GM19324 (cell line): ENCODE results near the gene NXNL1.

Experiments
- ATAC-seq: cut with Tn5 transposase; IDR thresholded peaks from one replicate; pipeline ENCODE4 v1.9.1; 2021; ENCODE audit warnings: mild to moderate bottlenecking, moderate library complexity; ENCODE audit not compliant: unreplicated experiment, low FRiP score

Gene NXNL1

DNA sequence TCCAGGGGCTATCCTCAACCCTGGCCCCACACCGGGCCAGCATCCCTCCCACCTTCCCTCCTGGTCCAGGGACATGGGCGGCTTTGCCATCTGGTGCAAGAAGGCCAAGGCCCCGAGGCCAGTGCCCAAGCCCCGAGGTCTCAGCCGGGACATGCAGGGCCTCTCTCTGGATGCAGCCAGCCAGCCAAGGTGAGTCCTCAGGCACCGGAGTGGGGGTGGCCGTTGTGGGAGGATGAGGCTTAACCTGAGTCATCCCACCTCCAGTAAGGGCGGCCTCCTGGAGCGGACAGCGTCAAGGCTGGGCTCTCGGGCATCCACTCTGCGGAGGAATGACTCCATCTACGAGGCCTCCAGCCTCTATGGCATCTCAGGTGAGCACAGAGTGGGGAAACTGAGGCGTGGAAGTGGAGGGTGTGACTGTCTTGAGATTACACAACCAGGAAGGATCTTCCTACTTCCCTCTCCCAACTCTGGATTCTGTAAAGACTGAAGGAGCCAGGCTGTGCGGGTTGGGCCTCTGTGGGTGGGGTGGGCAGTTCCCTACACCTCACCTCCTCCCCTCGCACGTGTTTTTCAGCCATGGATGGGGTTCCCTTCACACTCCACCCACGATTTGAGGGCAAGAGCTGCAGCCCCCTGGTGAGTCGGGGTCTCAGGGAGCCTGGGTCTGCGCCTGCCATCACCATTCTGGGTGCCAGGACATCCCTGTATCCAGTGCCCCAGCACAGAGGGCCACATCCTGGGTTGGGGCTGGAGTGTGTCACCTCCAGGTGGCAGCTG, 37.1 kb downstream of the NXNL1 start:
- no peak for ATAC-seq

DNA sequence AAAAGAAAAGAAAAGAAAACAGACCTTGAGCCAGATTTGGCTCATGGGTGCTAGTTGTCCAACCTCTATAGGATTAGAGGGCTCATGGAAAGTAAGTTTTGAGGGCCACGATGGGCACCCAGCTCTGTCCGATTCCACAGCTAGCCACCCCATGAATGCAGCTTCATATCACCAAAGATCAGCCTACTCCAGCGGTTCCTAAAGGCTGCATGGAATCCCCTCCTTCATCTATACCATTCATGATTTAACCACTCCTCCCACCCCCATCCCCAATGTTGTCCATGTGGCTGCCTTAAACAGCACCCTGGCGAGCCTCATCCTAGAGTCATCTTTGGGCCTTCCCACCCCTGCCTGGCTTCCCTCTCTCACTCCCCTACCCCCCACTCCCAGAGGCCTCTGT, 38.8 kb downstream of the NXNL1 start:
- no peak for ATAC-seq

DNA sequence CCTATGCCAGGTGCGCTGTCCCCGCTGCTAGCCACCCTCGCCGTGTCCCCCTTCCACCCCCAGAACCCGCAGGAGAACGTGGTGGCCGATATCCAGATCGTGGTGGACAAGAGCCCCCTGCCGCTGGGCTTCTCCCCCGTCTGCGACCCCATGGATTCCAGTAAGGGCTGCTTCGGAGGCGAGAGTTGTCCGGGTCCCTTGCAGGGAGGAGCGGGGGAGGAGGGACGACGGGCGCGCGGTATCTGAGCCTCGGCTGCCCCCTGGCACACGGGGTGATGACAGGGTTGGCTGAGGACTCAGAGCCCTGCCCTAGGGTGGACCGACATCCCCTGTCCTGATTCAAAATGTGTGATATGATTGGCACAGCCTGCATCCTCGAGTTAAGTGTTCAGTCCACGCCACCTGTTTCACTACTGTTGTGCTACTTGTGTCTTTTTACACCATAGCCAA, 40.2 kb downstream of the NXNL1 start:
- ATAC-seq, result peak; percentile 14

DNA sequence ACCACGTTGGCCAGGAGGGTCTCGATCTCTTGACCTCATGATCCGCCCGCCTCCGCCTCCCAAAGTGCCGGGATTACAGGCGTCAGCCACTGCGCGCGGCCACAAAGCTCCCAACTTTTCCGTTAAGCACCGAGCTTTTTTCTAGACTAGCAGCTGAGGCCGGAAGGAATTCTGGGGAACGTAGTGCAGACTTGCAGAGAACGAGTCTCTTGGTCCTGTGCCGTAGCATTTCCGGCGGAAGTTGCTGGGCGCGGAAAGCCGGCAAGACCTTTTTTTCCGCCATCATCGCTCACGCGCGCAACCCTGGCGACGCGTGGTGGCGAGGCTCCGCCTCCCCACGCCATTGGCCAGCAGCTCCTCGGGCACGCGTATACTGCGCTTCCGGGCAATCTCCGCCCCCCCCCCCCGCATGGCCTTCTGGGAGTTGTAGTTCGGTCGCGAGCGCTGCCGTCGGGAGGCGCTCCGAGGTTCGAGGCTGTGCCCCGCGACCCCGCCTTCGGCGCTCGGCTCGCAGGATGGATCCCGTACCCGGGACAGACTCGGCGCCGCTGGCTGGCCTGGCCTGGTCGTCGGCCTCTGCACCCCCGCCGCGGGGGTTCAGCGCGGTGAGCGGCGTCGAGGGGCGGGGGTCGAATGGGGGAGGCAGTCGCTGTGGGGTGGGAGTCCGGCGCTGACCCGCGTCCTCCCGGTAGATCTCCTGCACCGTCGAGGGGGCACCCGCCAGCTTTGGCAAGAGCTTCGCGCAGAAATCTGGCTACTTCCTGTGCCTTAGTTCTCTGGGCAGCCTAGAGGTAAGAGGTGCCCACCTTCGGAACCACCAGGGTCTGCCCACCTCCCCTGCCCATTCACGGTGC, 40.9 kb downstream of the NXNL1 start, which contains the start of gene MVB12A:
MVB12A (plus strand) TSS at position 427 of the 854 bp plus-strand sequence; CDS start at position 516, 89 bp downstream.
- peak; percentile 96 for ATAC-seq

DNA sequence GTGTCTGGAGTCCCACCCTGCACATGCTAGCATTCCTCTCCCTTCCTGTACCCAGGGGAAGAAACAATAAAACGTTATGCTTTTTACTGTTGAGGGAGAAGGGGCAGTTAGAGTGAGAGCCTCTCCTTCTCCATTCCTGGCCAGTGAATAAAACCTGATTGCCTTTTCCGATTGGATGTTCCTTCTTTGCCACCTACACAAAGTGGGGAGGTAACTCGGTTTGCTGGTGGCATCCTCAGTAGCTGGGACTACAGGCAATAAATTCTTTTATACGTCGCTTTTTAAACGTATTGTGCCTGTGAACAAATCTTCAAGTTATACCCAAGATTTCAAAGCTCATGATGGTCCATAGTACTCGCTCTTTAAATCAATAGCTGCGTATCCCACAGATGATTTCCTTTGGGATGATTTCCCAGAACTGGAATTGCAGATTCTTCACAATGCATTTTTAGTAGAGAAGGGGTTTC, 41.5 kb downstream of the NXNL1 start:
- ATAC-seq, result no peak

DNA sequence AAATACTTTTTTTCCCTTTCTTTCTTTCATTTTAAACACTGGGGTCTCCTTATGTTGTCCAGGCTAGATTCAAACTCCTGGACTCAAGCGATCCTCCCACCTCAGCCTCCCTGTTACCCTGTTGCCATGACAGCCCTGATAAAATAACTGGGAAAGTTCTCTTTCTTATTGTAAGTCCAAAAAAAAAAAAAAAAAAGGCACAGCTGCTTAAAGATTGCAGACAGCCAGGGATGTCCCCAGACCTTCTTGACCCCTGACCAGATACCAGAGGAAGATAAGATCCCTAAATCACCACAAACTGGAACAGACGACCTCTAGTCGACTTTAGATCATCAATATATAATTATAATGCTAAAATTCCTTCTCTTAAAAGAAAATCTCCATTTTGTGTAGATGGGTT, 42.0 kb downstream of the NXNL1 start:
- no peak for ATAC-seq

DNA sequence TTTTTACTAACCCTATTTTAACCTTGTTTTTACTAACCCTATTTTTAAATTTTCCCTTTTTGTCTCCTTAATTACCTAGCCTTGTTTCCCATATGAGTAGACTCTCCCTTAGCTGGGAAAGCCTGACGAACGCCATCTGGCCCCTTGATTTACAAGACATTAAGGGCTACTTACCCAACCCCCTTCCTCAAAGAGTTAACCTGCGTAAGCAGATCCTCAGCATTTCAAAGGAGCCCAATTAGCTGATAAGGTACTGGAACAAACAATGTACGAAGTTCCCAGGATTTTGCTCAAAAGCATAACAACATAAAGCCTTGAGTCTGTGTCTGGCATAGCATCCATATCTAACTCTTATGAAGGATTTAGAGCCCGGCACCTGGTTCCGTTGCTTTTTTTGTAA, 45.6 kb downstream of the NXNL1 start:
- ATAC-seq, result no peak

DNA sequence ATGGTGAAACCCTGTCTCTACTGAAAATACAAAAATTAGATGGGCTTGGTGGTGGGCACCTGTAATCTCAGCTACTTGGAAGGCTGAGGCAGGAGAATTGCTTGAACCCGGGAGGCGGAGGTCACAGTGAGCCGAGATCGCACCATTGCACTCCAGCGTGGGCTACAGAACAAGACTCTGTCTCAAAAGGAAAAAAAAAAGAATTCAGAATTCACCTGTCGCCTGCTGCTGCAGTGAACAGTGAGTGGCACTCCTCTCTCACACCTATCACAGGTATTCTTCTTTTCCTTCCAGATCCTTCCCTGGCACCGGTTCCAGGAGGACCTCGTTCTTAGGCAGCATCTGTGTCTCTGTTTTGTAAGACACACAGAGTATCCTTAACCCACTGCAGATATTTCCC, 46.6 kb downstream of the NXNL1 start:
- ATAC-seq, result no peak

DNA sequence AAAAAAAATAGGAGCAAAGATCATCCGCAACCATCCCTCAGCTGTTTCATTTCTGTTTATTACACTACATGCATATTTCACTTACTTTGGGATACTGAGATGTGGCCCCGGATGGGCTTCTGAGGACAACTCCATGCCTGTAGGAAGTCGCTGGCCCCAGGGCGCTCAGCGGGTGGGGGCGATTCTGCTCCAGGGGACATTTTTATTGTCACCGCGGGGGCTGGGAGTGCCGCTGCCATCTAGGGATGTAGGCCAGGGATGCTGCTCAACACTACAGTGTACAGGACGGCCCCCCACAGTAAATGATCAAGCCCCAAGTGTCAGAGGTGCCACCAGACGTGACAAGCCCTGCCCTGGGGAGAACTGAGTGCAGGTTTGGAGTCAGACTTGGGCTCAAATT, 48.9 kb downstream of the NXNL1 start:
- no peak for ATAC-seq

DNA sequence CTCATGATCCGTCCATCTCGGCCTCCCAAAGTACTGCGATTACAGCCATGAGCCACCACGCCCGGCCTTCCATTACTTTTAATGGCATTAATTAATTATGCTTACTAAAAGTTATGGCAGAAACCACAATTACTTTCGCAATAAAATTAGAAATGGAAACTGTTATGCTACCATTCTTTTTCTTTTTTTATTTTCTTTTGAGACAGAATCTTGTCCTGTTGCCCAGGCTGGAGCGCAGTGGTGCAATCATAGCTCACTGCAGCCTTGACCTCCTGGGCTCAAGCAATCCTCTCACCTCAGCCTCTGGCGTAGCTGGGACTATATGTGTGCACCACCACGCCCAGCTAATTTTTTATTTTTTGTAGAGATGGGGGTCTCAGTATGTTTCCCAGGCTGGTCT, 50.7 kb downstream of the NXNL1 start:
- ATAC-seq, result no peak

DNA sequence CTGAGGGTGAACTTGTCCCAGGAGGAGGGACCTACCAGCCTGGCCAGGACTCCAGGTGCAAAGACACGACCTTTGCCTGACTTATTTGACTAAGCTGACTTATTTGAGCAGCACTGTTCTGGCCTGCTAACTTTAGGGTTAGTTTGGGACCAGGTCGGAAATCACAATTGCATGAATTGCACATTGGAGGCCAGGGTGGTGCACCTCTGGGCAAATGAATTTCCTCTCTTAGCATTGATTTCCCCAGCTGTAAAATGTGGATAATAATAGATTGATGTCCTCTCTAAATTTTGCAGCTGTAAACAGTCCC, 53.9 kb downstream of the NXNL1 start:
- no peak for ATAC-seq

DNA sequence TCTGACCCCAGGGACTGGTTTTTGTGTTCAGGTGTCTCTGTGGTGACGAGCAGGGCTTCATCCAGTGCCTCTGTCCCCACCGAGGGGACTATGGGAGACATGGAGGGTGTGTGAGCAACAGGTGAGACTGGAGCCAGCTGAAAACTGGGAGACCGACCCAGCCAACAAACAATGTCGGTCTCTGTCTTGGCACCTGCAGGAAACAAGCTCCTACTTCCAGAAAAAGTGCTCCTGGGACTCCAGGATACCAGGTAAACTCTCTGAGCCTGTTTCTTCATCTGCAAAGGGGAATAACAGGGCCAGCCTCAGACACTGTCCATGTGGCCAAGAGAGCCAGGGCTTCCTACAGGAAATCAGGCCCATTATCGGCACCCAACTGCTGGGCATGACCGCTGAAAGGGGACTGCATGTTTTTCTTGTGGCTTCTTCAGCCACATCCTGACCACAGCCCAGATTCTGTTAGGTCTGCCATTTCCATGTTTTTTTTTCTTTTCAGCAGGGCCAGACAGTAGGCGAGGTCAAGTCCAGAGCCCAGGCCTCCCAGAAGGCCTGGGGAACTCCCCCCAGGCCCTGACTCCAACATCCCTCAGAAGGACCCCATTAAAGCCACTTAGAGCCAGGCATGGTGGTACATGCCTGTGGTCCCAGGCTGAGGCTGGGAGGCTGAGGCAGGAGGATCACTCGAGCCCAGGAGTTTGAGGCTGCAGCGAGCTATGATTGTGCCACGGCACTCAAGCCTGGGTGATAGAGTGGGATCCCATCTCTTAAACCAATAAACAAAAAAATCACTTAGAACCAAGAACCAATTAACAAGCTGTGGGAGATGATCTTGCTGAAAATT, 54.5 kb downstream of the NXNL1 start:
- ATAC-seq, result no peak
